Stimulated activated CD8-positive, alpha-beta memory T cell treated with anti-CD3 and anti-CD28 coated beads, Interleukin-12 subunit alpha, Interleukin-12 subunit beta, amount 100 ng/mL, for 24 hours (primary cell): Measurements from ENCODE around the gene SH2D3C.
A peak's percentile ranks its signal among the peaks of the same experiment; 100 is the strongest.

Source experiments
- DNase-seq: peaks from one replicate; pipeline ENCODE4 v3.0.0-alpha.2; 2020; ENCODE audit errors: extremely low read depth

Gene SH2D3C

GRCh38 chr9:127742435-127743088, 35.9 kb downstream of the SH2D3C start:
- DNase-seq = no peak

GRCh38 chr9:127741831-127742434, 36.5 kb downstream of the SH2D3C start:
- DNase-seq = no peak

- DNase-seq = no peak
Observed at GRCh38 chr9:127739614-127740330, 38.7 kb downstream of the SH2D3C start.

GRCh38 chr9:127738666-127739065, 39.8 kb downstream of the SH2D3C start:
- DNase-seq = no peak

- no peak for DNase-seq
Observed at GRCh38 chr9:127735530-127736185, 42.8 kb downstream of the SH2D3C start.

DNA sequence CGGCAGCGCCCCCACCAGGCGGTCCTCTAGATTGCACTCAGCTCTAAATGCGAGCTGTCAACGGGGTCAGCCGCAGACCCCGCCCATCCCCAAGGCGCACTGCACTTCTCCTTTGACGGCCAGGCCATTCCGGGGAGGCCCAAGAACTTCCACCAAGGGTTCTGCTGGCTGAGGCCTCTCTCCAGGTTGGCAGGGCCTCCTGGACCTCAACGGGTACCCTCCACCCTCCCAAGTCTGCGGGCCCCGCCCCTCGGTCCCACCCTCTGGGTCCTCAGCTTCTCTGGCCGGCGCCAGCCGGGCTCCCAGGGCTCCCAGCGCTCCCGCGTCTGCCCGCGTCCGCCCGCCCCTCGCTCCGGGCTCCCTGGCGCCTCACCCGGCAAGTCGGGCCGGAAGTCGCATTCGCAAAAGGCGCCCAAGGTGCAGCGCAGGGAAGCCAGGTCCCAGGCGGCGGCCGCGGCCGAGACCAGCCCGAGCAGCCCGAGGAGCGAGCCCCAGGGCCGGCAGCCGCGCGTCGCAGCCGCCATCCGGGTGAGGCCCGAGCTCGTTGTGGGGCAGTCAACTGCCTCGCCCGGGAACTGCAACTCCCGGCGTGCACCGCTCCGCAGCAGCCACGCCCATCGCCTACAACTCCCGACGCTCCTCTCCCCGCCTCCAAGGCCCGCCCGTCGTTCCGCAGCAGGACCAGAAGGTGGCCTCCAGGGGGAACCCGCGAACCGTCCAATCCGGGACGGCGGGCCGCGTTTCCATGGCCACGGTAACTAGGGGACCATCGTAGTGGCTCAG, 43.5 kb downstream of the SH2D3C start, which contains the start of gene TOR2A:
TSS of gene TOR2A (minus strand) at position 548 of the 783 bp plus-strand sequence. CDS start at position 524, 24 bp downstream.
- peak; percentile 98 for DNase-seq

GRCh38 chr9:127734247-127734746, 44.2 kb downstream of the SH2D3C start:
- no peak for DNase-seq

DNA sequence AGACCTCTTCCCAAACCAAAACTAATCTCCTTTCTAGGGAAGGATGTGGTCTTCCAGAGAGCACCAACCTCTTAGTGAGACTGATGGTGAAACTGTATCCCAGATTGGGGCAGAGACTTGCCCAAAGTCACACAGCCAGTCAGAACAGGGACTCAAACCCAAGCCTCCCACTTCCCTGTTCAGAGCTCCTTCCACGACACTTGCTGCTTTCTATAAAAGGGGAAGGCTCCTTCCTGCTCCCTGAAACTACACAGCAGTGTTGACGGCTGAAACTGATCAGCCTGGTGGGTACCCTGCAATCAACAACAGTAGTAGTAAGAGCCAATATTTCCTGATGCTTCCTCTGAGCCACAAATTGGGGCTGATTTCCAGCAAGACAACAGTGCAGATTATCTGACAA, 44.9 kb downstream of the SH2D3C start:
- DNase-seq = no peak

- no peak for DNase-seq
Observed at GRCh38 chr9:127732444-127732843, 46.0 kb downstream of the SH2D3C start.

- no peak for DNase-seq
Observed at GRCh38 chr9:127731938-127732337, 46.5 kb downstream of the SH2D3C start.

- no peak for DNase-seq
Observed at GRCh38 chr9:127730799-127731410, 47.6 kb downstream of the SH2D3C start.

GRCh38 chr9:127730262-127730661, 48.2 kb downstream of the SH2D3C start:
- no peak for DNase-seq

GRCh38 chr9:127729522-127730256, 48.8 kb downstream of the SH2D3C start:
- DNase-seq = no peak

GRCh38 chr9:127728808-127729207, 49.7 kb downstream of the SH2D3C start:
- DNase-seq = no peak

DNA sequence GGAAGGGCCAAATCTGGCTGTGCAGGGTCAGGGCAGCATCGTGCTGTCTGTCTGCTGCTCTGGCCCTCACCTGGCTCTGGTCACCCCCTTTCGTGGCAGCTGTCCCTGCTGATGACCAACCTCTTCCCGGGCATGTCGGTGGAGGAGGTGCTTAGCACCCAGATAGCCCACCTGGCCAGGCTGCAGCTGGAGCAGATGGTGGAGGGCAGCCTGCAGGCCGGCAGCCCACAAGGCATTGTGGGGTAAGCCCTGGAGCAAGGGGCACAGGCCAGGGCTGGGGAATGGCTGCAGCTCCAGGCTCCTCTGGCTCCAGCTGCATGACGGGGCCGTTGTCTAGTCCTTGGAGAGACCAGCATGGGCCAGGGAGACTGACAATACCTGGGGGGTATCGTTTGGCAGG, 51.6 kb downstream of the SH2D3C start:
- no peak for DNase-seq

DNA sequence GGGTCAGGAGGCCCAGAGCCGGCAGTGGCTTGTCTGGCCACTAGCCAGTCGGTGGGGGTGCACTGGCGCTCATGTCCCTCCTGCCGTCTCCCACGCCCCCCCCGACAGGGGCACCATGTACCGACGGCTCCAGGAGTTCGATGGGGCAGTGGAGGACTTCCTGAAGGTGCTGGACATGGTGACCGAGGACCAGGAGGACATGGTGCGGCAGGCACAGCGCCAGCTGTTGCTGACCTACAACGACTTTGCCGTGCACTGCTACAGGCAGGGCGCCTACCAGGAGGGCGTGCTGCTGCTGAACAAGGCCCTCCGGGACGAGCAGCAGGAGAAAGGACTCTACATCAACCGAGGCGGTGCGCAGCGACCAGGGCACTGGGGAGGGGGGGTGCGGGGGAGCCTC, 54.5 kb downstream of the SH2D3C start:
- DNase-seq = no peak

DNA sequence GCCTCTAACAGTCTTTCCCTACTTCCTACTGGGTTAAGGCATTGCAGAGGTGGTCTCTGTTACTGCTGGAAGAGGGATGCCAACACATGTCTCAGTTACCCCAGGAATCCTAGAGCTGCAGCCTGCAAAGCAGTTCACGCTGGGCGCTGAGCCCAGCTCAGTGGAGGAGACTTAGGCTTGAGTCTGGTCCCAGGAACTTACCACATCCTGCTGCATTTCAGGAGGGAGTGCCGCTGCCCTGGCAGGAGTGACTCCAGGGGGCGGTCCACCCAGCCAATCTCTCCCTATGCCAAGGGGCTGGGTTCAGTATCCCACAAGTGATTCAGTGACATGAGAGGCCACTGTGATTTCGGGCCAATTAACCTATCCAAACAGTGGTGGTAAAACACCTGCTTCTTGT, 55.0 kb downstream of the SH2D3C start:
- DNase-seq = no peak

DNA sequence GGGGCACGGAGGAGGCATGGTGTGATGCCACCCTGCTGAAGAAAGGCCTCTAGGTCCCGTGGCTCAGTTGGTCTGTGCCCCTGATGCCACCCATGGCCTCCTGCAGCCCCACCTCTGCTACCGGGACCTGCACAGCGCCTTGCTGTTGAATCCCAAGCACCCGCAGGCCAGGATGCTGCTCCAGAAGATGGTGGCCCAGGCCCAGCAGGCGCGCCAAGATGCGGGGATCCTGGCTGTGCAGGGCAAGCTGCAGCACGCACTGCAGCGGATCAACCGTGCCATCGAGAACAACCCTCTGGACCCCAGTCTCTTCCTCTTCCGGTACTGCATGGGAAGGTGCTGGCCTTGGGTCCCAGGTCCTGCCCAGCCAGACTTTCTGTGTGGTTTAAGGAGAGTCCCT, 55.5 kb downstream of the SH2D3C start:
- DNase-seq = no peak

DNA sequence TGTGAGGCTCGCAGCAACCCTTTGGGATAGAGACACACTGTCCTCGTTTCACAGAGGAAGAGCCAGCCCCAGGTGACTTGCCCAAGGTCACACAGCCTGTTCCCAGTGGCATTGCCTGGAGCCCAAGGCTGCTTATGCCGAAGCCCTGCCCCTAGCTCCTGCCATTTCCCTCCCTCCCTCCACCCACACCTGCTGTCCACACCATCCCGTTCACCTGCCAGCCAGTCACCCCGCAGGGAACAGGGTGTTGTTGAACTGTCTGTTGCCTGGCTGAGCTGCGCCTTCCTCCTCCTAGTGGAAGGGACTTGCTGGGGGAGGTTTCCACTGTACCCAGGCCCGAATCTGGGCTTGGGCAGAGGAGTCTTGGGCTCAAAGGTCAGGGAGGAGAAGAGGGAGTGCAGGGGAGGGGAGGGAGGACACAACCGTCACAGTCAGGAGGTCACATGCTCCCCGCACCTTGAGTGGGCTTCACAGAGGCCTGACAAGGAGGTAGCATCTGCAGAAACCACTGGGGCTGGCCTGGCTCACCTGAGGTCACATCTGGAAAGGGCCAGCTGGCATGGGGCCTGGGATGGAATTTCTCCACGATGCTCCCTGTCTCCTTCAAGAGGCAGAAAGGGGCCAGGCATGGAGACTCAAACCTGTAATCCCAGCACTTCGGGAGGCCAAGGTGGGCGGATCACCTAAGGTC, 56.3 kb downstream of the SH2D3C start:
- no peak for DNase-seq

- no peak for DNase-seq
Observed at GRCh38 chr9:127721391-127721821, 57.1 kb downstream of the SH2D3C start.
